GM10248 (cell line): Measurements from ENCODE around the gene SEMA4G.
A peak's percentile ranks its signal among the peaks of the same experiment; 100 is the strongest.

Experiments
- CTCF ChIA-PET: fragments of 300-600 bp; sonication (Branson Sonifier 250); formaldehyde crosslinking; extraction: SDS; loops from one replicate; lab custom pipeline; 2021; ENCODE audit warnings: antibody characterized with exemption; lab: Yijun Ruan, JAX
- POLR2A ChIA-PET: fragments of 350-650 bp; sonication (Branson Sonifier 250); formaldehyde crosslinking; extraction: SDS; loops from one replicate; lab custom pipeline; 2020; ENCODE audit warnings: antibody characterized with exemption; lab: Yijun Ruan, JAX
- DNase-seq: peaks from one replicate; pipeline ENCODE4 v3.0.0; 2012; ENCODE audit errors: extremely low spot score
- CTCF ChIP-seq: IDR thresholded peaks from 2 replicates; pipeline ENCODE4 v1.5.1; 2012; ENCODE audit warnings: mild to moderate bottlenecking, low read depth; ENCODE audit errors: extremely low read depth, missing control alignments, control extremely low read depth

Gene SEMA4G

GRCh38 chr10:100968062-100968736 lies 1.1 kb upstream of the SEMA4G start:
- CTCF ChIA-PET, result interaction anchor here (0.8 to 3.2 kb wide), 14 partner anchors 10 to 54 kb away, joined by 3 to 13 read pairs (median 6); partner anchors contain the start of gene LZTS2
- no peak for TF ChIP-seq CTCF

GRCh38 chr10:100968863-100969186 lies 479 bp upstream of the SEMA4G start:
- POLR2A ChIA-PET, result no interaction called here
- TF ChIP-seq CTCF, result no peak

More at GRCh38 chr10:100968062-100968736, 1.1 kb upstream of the SEMA4G start:
- no peak for DNase-seq
- POLR2A ChIA-PET, result no interaction called here

GRCh38 chr10:100970076-100970913 lies 991 bp downstream of the SEMA4G start:
- no peak for TF ChIP-seq CTCF
- CTCF ChIA-PET, result interaction anchor here (1.1 to 2.4 kb wide), 5 partner anchors 12 to 56 kb away, joined by 3 to 7 read pairs (median 6); no protein-coding TSS in a partner anchor
- POLR2A ChIA-PET, result no interaction called here
- DNase-seq, result peak; percentile 56

More at GRCh38 chr10:100968863-100969186, 479 bp upstream of the SEMA4G start:
- no peak for DNase-seq
- CTCF ChIA-PET, result interaction anchor here (0.8 to 3.2 kb wide), 12 partner anchors 11 to 54 kb away, joined by 3 to 13 read pairs (median 6); no protein-coding TSS in a partner anchor

GRCh38 chr10:100970914-100971811 lies 1.9 kb downstream of the SEMA4G start:
- POLR2A ChIA-PET, result no interaction called here
- no peak for DNase-seq
- no peak for TF ChIP-seq CTCF
- CTCF ChIA-PET, result interaction anchor here (1.1 to 2.6 kb wide), 5 partner anchors 13 to 48 kb away, joined by 3 to 10 read pairs (median 7); no protein-coding TSS in a partner anchor

- ChIA-PET POLR2A (no interaction called here), CTCF (interaction anchor here (1.1 to 2.6 kb wide), 4 partner anchors 14 to 42 kb away, joined by 3 to 10 read pairs (median 6); no protein-coding TSS in a partner anchor)
- no peak for DNase-seq
- TF ChIP-seq CTCF, result no peak
Observed at GRCh38 chr10:100972115-100972903, 3.0 kb downstream of the SEMA4G start.
